ENCODE measurements around the gene MSL3B.

MSL3B gene

GRCh38 chr2:233856184-233856583 lies 12.0 kb downstream of the MSL3B start:
- no peak for DNase-seq
- Histone ChIP-seq H3K27ac (no peak overlapping the region), H3K9me3 (no peaks in the 10 kb centered on the region), H3K36me3 (no peaks in the 10 kb centered on the region), H3K4me1 (peaks cover 0 to 11% (median 4%) of the 10 kb centered on the region in 4 donors), H3K27me3 (no peaks in the 10 kb centered on the region), H3K4me3 (no peak overlapping the region)
- no peak for TF ChIP-seq POLR2A (IDR thresholded peaks at IDR 0.05)
- TF ChIP-seq, protein P1, sequence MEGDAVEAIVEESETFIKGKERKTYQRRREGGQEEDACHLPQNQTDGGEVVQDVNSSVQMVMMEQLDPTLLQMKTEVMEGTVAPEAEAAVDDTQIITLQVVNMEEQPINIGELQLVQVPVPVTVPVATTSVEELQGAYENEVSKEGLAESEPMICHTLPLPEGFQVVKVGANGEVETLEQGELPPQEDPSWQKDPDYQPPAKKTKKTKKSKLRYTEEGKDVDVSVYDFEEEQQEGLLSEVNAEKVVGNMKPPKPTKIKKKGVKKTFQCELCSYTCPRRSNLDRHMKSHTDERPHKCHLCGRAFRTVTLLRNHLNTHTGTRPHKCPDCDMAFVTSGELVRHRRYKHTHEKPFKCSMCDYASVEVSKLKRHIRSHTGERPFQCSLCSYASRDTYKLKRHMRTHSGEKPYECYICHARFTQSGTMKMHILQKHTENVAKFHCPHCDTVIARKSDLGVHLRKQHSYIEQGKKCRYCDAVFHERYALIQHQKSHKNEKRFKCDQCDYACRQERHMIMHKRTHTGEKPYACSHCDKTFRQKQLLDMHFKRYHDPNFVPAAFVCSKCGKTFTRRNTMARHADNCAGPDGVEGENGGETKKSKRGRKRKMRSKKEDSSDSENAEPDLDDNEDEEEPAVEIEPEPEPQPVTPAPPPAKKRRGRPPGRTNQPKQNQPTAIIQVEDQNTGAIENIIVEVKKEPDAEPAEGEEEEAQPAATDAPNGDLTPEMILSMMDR (IDR thresholded peaks at IDR 0.05) = no peak

DNA sequence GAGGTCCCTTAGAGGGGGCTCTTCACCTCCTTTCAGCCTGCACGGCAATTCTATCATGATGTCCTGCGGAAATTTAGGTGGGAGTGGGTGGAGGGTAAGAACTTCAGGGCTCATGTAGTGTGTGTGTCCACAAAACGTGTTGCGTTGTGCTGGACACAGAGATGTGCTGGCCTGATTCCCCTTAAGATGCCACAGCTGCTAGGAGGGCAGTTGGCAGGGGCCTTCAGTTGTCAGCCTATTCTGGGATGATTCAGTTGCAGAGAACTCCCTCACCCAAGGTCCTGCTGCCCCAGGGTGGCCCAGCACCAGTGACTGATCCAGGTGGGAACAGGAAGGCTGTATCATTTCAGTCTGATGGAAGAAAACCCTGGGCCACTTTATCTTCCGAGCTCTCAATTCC lies 12.8 kb downstream of the MSL3B start:
- H3K4me3 ChIP-seq = no peak overlapping the region
- TF ChIP-seq, protein P1 (IDR thresholded peaks at IDR 0.05) = no peak
- no peak for TF ChIP-seq POLR2A (IDR thresholded peaks at IDR 0.05)

DNA sequence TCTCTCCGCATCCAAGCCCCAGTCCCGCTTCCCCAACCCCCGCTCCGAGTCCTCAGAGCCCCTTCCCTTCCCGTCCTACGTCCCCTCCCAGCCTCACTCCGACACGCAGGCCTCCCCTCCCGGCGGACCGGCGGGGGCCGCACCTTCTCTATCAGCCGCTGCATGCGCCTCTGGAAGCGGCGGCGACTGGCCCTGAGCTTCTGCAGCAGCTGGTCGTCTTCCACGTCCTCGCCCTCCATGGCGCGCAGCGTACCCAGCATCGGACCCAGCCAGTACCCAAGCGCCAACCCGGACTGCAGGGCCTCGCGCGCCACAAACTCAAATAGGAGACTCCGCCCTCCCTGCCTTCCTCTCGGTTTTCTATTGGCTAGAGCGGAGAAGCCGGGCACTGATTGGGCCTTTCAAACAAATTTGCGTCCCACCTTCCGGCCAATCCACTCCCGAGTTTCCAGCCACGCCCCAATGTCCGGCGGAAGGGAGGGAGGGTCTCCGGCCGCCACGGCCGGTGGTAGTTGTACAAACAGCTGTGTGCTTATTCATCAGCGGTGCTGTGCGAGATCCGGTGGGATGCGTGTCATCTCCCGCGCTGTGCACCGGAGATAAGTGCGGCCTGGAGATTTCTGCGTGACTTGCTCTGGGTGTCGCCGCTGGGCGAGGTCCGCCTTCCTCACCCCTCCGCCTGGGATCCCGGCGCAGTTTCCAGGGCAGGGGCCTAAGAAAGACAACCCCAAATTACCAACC lies 13.8 kb downstream of the MSL3B start, which contains the start of gene HJURP:
HJURP (minus strand) TSS at position 295 of the 741 bp plus-strand sequence; CDS start at position 260, 35 bp downstream.
- TF ChIP-seq, protein P1 (IDR thresholded peaks at IDR 0.05) = no peak
- peak; percentile 24 to 56 for TF ChIP-seq POLR2A (IDR thresholded peaks at IDR 0.05)
- Histone ChIP-seq H3K27ac (peak within 1 kb of the TSS in 3 of 4 donors; percentile 47 to 56 (median 49)), H3K27me3 (no peaks in the 10 kb centered on the region), H3K4me1 (peaks cover 0 to 11% (median 4%) of the 10 kb centered on the region in 4 donors), H3K4me3 (peak within 1 kb of the TSS; percentile 49 to 82 (median 68)), H3K9me3 (no peaks in the 10 kb centered on the region), H3K36me3 (no peaks in the 10 kb centered on the region)
- DNase-seq = peak; percentile 87 to 96 (median 94)

More for the DNA sequence above, 12.8 kb downstream of the MSL3B start:
- DNase-seq = no peak
- no peaks in the 10 kb centered on the region for H3K36me3 ChIP-seq
- no peak overlapping the region for H3K27ac ChIP-seq
- H3K27me3 ChIP-seq = no peaks in the 10 kb centered on the region
- H3K9me3 ChIP-seq = no peaks in the 10 kb centered on the region
- H3K4me1 ChIP-seq = peaks cover 0 to 11% (median 4%) of the 10 kb centered on the region in 4 donors

GRCh38 chr2:233853883-233854240 lies 14.3 kb downstream of the MSL3B start:
- H3K27me3 ChIP-seq = no peaks in the 10 kb centered on the region
- peak overlapping the region in 2 of 4 donors; percentile 47 to 56 for H3K27ac ChIP-seq
- no peaks in the 10 kb centered on the region for H3K36me3 ChIP-seq
- DNase-seq = no peak
- H3K9me3 ChIP-seq = no peaks in the 10 kb centered on the region
- H3K4me1 ChIP-seq = peaks cover 0 to 11% (median 4%) of the 10 kb centered on the region in 4 donors
- no peak for TF ChIP-seq POLR2A (IDR thresholded peaks at IDR 0.05)
- TF ChIP-seq, protein P1 (IDR thresholded peaks at IDR 0.05) = no peak
- H3K4me3 ChIP-seq = peak overlapping the region; percentile 49 to 82 (median 68)

DNA sequence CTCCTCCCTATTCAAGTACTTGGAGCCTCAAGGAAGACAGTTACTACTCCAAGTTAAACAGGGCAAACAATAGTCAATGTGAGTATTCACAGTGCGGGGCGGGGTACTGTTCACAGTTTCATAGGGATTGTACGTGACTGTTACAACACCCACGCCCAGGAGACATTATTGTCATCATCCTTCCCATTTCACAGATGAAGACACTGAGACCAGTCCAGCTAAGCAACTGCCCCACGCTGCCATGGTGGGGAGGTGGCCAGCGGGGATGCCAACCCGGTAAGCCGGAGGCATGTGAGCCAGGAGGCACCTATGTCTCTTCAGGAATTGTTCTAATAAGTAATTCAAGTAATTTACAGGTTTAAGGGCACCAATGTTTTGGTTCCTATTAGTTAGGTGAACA lies 14.8 kb downstream of the MSL3B start:
- no peaks in the 10 kb centered on the region for H3K9me3 ChIP-seq
- no peaks in the 10 kb centered on the region for H3K36me3 ChIP-seq
- H3K27ac ChIP-seq = no peak overlapping the region
- DNase-seq = peak in 1 of 3 donors; percentile 34
- TF ChIP-seq, protein P1 (IDR thresholded peaks at IDR 0.05) = no peak
- no peak for TF ChIP-seq POLR2A (IDR thresholded peaks at IDR 0.05)
- no peaks in the 10 kb centered on the region for H3K27me3 ChIP-seq
- H3K4me1 ChIP-seq = peaks cover 0 to 11% (median 4%) of the 10 kb centered on the region in 4 donors
- peak overlapping the region in 2 of 4 donors; percentile 68 to 82 for H3K4me3 ChIP-seq

All from Peyer's patch (tissue), 4 donors.